C4-2B (cell line): Measurements from ENCODE around the gene FPR3.

Experiments
- H3K27ac ChIP-seq: fragments of 450-650 bp; 2 replicates; pipeline ENCODE4 v1.5.1; 2017
- ZFX ChIP-seq: fragments of 450-650 bp; IDR thresholded peaks from 2 replicates; pipeline ENCODE4 v1.6.1; 2017
- TF ChIP-seq, protein P1 (sequence below): fragments of 450-650 bp; conservative IDR thresholded peaks from 2 replicates; pipeline ENCODE4 v1.5.1; 2017; ENCODE audit warnings: mild to moderate bottlenecking

Gene FPR3

DNA sequence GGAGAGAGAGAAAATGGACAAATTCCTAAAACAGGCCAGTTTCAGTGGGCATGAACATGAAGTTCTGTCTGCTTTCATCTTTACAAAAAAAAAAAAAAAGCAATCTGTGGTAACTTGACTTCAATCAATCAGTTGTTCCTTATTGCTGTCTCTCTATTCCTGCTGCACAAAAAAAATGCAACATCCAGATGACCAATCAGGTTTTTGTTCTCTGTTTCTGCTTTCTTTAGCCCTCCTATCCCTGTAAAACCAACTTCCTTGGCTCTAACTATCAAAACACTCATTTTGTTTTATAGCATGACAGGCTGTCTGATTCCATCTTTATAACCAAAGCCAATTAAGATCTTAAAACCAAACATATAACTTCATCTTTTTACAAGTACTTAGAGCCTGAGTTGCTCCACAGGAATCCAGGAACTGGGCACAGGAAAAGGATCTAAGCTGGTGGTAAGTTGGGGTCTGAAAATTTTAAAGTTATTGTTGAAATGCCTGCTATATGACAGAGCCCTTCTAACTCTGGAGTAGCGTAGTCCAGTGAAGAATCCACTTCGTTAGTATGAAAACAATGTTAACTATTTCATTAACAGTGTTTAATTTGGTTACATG is at the start of gene FPR3:
FPR3 (plus strand) TSS at position 273 of the 606 bp plus-strand sequence. CDS start 28,592 bp downstream, outside the sequence.
- H3K27ac ChIP-seq, result no peak within 1 kb of the TSS
- TF ChIP-seq, protein P1, sequence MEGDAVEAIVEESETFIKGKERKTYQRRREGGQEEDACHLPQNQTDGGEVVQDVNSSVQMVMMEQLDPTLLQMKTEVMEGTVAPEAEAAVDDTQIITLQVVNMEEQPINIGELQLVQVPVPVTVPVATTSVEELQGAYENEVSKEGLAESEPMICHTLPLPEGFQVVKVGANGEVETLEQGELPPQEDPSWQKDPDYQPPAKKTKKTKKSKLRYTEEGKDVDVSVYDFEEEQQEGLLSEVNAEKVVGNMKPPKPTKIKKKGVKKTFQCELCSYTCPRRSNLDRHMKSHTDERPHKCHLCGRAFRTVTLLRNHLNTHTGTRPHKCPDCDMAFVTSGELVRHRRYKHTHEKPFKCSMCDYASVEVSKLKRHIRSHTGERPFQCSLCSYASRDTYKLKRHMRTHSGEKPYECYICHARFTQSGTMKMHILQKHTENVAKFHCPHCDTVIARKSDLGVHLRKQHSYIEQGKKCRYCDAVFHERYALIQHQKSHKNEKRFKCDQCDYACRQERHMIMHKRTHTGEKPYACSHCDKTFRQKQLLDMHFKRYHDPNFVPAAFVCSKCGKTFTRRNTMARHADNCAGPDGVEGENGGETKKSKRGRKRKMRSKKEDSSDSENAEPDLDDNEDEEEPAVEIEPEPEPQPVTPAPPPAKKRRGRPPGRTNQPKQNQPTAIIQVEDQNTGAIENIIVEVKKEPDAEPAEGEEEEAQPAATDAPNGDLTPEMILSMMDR, result no peak
- no peak for TF ChIP-seq ZFX

- TF ChIP-seq, protein P1, result no peak
- no peak for TF ChIP-seq ZFX
Measured at GRCh38 chr19:51746731-51747130, 48.2 kb upstream of the FPR3 start.

DNA sequence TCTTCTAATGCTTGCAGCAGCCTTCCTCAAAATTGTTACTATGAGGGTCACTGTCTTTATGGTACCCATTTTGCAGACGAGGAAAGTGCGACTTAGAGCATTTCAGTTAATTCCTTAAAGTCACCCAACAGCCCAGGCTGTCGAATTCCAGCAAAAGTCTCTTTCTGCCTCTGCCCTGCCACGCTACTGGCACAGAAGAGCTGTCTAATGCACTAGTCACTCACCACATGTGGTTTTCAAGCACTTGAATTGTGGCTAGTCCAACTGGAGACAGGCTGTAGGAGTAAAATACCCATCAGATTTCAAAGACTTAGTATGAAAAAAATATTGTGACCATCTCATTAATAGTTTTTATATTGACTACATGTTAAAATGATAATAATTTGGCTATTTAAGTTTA is 45.0 kb upstream of the FPR3 start:
- TF ChIP-seq, protein P1, result no peak
- TF ChIP-seq ZFX, result no peak

More at GRCh38 chr19:51746731-51747130, 48.2 kb upstream of the FPR3 start:
- no peak overlapping the region for H3K27ac ChIP-seq

DNA sequence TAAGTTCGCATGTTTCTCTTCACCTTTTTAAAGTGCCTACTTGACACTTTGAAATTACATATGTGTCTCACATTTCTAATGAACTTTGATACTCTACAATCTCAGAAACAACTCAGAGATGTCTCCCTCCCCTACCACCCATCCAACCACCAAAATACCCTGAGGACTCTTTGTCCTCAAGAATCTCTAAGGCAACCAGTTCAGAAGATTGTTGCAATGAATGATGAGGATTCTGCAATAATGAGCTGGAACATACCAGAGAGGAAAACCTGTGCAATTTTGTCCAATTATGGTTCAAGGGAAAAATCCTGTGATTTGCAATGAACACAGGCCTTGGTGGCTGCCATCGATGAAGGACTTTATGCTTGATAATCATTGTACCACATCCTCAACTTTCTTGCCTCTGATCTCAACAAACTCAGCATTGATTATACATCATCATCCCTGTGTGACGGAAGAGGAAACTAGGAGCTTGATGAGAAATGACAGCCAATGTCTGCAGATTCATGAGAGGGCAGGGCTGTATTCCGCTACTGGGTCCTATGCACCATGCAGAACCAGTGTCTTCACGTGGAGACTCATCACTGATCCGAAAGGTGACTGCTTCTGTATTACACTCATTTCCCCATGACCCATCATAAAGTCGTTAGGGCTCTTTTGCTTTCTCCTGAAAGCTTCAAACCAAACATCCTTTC is 44.4 kb upstream of the FPR3 start:
- no peak overlapping the region for H3K27ac ChIP-seq
- TF ChIP-seq, protein P1, result no peak
- TF ChIP-seq ZFX, result no peak

More for the DNA sequence above, 45.0 kb upstream of the FPR3 start:
- H3K27ac ChIP-seq, result no peak overlapping the region

DNA sequence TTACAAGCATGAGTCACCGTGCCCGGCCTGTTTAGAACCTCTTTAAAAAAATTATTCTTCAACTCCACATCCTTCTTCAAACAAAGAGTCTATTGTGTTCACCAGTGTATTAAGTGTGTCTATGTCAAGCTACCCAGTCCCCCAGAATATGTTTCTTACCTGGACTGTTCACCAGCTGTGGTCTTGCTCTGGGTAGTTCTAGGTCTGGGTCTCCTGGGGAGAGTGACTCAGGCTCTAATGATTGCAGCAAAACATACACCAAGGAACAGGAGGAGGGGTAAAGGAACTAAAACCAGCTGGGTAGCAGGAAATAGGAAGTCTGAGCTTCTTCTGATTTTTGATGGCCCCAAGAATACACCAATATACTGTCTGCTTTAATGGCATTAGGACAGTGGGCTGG is 43.3 kb upstream of the FPR3 start, which contains the start of gene FPR1:
FPR1 (minus strand) TSS at position 224 of the 400 bp plus-strand sequence. CDS start 4,884 bp downstream, outside the sequence.
- H3K27ac ChIP-seq, result no peak within 1 kb of the TSS
- TF ChIP-seq, protein P1, result no peak
- TF ChIP-seq ZFX, result no peak

- H3K27ac ChIP-seq, result no peak overlapping the region
- TF ChIP-seq, protein P1, result no peak
- no peak for TF ChIP-seq ZFX
Measured at GRCh38 chr19:51754109-51754508, 40.8 kb upstream of the FPR3 start.

GRCh38 chr19:51754770-51755169 is 40.2 kb upstream of the FPR3 start:
- TF ChIP-seq ZFX, result no peak
- TF ChIP-seq, protein P1, result no peak
- no peak overlapping the region for H3K27ac ChIP-seq
